UCSD-AML1 (cell line): ENCODE measurements around the gene RARRES2.

ENCODE experiments used
- DNase-seq: peaks from one replicate; lab custom pipeline; 2025; ENCODE audit not compliant: unreplicated experiment; lab: John Stamatoyannopoulos, UW

The RARRES2 gene

GRCh38 chr7:150363370-150363769 is 21.9 kb upstream of the RARRES2 start:
- no peak for DNase-seq

GRCh38 chr7:150361807-150362621 is 20.6 kb upstream of the RARRES2 start:
- no peak for DNase-seq

GRCh38 chr7:150361402-150361801 is 20.0 kb upstream of the RARRES2 start:
- no peak for DNase-seq

- no peak for DNase-seq
These were observed 19.1 kb upstream of the RARRES2 start for GRCh38 chr7:150360363-150361058.

GRCh38 chr7:150359622-150360362 is 18.4 kb upstream of the RARRES2 start:
- no peak for DNase-seq

- no peak for DNase-seq
These were observed 17.7 kb upstream of the RARRES2 start for GRCh38 chr7:150358988-150359621.

GRCh38 chr7:150358433-150358832 is 17.0 kb upstream of the RARRES2 start:
- DNase-seq, result no peak

GRCh38 chr7:150357771-150358427 is 16.5 kb upstream of the RARRES2 start:
- no peak for DNase-seq

GRCh38 chr7:150357270-150357669 is 15.8 kb upstream of the RARRES2 start:
- no peak for DNase-seq

- no peak for DNase-seq
These were observed 15.0 kb upstream of the RARRES2 start for GRCh38 chr7:150356265-150356897.

- DNase-seq, result no peak
These were observed 14.2 kb upstream of the RARRES2 start for GRCh38 chr7:150355666-150356059.

GRCh38 chr7:150351587-150352194 is 10.3 kb upstream of the RARRES2 start:
- DNase-seq, result no peak

GRCh38 chr7:150346922-150347321 is 5.5 kb upstream of the RARRES2 start:
- DNase-seq, result no peak

GRCh38 chr7:150345012-150345411 is 3.6 kb upstream of the RARRES2 start:
- DNase-seq, result no peak

GRCh38 chr7:150344299-150344698 is 2.9 kb upstream of the RARRES2 start:
- no peak for DNase-seq

- no peak for DNase-seq
These were observed 1.8 kb upstream of the RARRES2 start for GRCh38 chr7:150343225-150343624.

- no peak for DNase-seq
These were observed 636 bp upstream of the RARRES2 start for GRCh38 chr7:150342121-150342408.

GRCh38 chr7:150340875-150341262 is 560 bp downstream of the RARRES2 start:
- DNase-seq, result no peak

- DNase-seq, result no peak
These were observed 1.2 kb downstream of the RARRES2 start for GRCh38 chr7:150340024-150340749.
